ENCODE data around the gene MYO3B.

DNA sequence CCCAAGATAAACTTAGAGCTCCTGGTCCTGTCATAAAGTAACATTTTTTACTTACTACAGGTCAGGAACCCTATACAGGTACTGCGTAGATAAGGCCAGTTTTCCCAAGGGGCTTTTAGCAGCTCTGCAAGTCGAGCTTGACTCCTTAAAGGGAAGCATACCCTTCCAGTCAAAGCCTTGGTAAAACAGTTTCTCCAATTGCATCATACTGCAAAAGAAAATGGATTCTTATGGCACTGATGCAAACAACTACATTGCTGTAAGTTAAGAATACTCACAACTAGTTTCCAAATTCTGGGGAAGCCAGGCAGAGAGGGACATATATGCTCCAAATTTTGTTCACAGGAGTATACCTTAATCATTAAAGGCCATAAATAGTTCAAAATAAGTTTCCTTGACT, 31.0 kb downstream of the MYO3B start:
- TF ChIP-seq, protein P1, sequence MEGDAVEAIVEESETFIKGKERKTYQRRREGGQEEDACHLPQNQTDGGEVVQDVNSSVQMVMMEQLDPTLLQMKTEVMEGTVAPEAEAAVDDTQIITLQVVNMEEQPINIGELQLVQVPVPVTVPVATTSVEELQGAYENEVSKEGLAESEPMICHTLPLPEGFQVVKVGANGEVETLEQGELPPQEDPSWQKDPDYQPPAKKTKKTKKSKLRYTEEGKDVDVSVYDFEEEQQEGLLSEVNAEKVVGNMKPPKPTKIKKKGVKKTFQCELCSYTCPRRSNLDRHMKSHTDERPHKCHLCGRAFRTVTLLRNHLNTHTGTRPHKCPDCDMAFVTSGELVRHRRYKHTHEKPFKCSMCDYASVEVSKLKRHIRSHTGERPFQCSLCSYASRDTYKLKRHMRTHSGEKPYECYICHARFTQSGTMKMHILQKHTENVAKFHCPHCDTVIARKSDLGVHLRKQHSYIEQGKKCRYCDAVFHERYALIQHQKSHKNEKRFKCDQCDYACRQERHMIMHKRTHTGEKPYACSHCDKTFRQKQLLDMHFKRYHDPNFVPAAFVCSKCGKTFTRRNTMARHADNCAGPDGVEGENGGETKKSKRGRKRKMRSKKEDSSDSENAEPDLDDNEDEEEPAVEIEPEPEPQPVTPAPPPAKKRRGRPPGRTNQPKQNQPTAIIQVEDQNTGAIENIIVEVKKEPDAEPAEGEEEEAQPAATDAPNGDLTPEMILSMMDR (IDR thresholded peaks at IDR 0.05) = no peak
- TF ChIP-seq POLR2A (IDR thresholded peaks at IDR 0.05) = no peak
